Activated CD4-positive, alpha-beta T cell treated with anti-CD3 and anti-CD28 coated beads, Interleukin-2, amount 10 ng/mL, durations not matched to agents 24 days and 14 days (primary cell): ENCODE results near the gene RNF169. TPM values are rescaled to one million over a fixed set of nuclear protein-coding genes. Genes with fewer than 3 reads are reported as not detected.
A peak's percentile ranks its signal among the peaks of the same experiment; 100 is the strongest.
"Not testable (repeated sequence)": the region's sequence is repeated elsewhere in the genome, so short reads cannot be mapped to it uniquely, and the experiment has no call there.

ENCODE experiments used
- DNase-seq: peaks from one replicate; pipeline ENCODE4 v3.0.0; 2022
- H3K27ac Mint-ChIP-seq: one replicate; pipeline ENCODE4 v1.8.0; 2022; ENCODE audit warnings: mild to moderate bottlenecking, mixed read lengths
- H3K27me3 Mint-ChIP-seq: one replicate; pipeline ENCODE4 v1.8.0; 2022; ENCODE audit warnings: mixed read lengths
- H3K36me3 Mint-ChIP-seq: one replicate; pipeline ENCODE4 v1.8.0; 2022; ENCODE audit warnings: low read depth, mild to moderate bottlenecking, mixed read lengths
- H3K4me1 Mint-ChIP-seq: one replicate; pipeline ENCODE4 v1.8.0; 2021; ENCODE audit warnings: mixed read lengths
- H3K4me3 Mint-ChIP-seq: one replicate; pipeline ENCODE4 v1.8.0; 2022; ENCODE audit warnings: mild to moderate bottlenecking, moderate library complexity, mixed read lengths
- H3K9me3 Mint-ChIP-seq: one replicate; pipeline ENCODE4 v1.8.0; 2021; ENCODE audit warnings: mixed read lengths
- intact Hi-C: fragments of 100-400 bp; cut with micrococcal nuclease; formaldehyde crosslinking; loops from one replicate; pipeline ENCODE4 v1.15.1; 2023
- total RNA-seq: library from RNA; stranded (reverse); gene quantifications from 2 replicates; pipeline ENCODE4 v1.2.3, GENCODE V29; 2022

Gene RNF169
- total RNA-seq, 1 donor from 2014 or later, result 15.2 TPM

DNA sequence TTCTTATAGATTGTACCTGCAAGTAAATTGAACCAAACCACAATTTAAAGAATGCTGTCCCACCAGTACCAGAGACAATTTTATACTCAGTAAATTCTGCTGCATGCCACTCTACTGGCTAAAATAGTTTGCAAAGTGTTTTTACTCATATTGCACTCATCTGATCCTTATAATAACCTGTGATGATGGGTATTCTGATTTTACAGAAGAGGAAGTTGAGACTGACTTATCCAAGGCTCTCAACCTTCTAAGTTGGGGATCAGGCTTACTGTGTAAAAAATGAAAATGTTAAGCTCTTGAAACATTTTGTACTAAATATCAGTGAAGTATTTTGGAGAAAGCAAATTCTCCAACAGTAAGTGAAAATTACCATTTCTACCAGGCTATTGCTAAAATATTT, 37.9 kb downstream of the RNF169 start:
- DNase-seq, result no peak
- H3K27ac Mint-ChIP-seq, result no peak overlapping the region
- H3K27me3 Mint-ChIP-seq, result no peaks in the 10 kb centered on the region
- H3K9me3 Mint-ChIP-seq, result no peaks in the 10 kb centered on the region
- peaks cover 19% of the 10 kb centered on the region for H3K36me3 Mint-ChIP-seq
- H3K4me3 Mint-ChIP-seq, result no peak overlapping the region
- intact Hi-C loops, result no loop called here
- H3K4me1 Mint-ChIP-seq, result peaks cover 20% of the 10 kb centered on the region

DNA sequence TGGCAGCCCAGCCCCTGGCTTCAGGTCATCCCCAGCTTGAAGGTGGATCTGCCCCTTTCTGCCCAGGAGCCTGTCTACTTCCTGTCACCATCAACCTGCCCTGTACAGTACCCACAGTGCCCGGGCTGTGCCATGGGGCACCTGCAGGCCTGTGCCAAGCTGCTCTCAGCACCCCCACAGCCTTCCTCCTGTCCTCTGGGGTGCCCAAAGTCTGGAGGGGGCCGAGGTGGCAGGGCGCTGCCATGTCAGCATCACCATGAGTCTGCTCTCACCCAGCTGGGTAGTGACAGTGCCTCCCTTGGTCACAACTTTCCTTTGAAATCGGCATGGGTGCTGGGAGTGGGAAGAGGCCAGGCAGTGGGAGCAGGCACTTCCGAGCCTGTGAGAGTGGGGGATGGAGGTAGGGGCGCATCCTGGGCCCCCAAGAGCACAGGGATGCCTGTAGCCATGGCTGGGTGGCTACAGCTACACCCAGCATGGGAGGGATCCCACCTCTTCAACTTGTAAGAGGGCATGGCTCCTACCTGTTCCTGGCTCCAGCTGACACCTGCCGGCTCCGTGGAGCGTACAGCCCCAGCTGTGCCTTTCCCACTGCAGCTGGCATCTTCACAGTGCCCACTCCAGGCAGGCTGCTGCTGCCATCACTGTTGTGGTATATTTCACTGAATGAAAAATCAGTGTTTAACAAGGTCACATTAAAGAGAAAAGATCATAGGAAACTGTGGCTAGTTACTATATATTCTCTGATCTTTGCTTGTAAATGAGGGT, 42.9 kb downstream of the RNF169 start:
- Mint-ChIP-seq H3K36me3 (peaks cover 47% of the 10 kb centered on the region), H3K4me1 (no peaks in the 10 kb centered on the region), H3K27ac (no peak overlapping the region), H3K4me3 (no peak overlapping the region), H3K27me3 (no peaks in the 10 kb centered on the region), H3K9me3 (no peaks in the 10 kb centered on the region)
- DNase-seq, result no peak
- intact Hi-C loops, result no loop called here

DNA sequence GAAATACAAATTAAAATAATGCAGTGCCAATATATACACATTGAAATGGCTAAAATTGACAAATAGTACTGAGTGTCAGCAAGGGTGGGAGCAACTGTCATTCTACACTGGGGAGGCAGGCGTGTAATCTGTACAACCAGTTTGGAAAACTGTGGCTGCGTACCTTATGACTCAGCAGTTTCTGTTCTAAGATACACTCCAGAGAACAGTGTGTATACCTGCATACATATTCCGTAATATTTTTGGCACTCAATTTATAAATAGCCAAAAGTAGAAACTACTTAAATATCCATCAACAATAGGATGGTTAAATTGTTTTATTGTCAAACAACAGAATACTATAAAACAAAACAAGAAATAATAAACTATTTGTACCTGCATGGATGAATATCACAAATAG, 57.6 kb downstream of the RNF169 start:
- no peak for DNase-seq
- intact Hi-C loops, result no loop called here
- peaks cover 8% of the 10 kb centered on the region for H3K4me1 Mint-ChIP-seq
- H3K9me3 Mint-ChIP-seq, result no peaks in the 10 kb centered on the region
- H3K27me3 Mint-ChIP-seq, result no peaks in the 10 kb centered on the region
- H3K4me3 Mint-ChIP-seq, result no peak overlapping the region
- peaks cover 14% of the 10 kb centered on the region for H3K36me3 Mint-ChIP-seq
- no peak overlapping the region for H3K27ac Mint-ChIP-seq

DNA sequence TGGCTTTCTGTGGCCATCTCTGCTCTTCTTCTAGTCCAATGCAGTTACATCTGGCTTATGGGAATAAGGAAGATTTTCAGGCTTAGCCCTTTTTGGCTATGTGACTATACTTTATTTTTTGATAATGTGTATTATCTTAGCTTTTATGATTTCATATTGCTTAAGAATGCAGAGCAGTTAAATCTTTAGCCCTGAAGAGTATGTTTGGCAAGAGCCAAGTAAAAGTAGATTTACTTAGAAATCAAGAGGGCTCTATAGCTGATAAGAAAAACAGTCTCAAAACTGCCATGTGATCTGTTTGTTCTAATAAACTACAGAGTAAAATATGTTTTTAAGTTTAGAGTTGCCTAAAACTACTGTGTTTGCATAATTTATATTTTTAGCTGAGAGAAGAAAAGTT, 61.2 kb downstream of the RNF169 start:
- Mint-ChIP-seq H3K27me3 (no peaks in the 10 kb centered on the region), H3K4me3 (no peak overlapping the region), H3K36me3 (peaks cover 14% of the 10 kb centered on the region), H3K4me1 (peaks cover 7% of the 10 kb centered on the region), H3K27ac (no peak overlapping the region), H3K9me3 (no peaks in the 10 kb centered on the region)
- intact Hi-C loops, result no loop called here
- no peak for DNase-seq

DNA sequence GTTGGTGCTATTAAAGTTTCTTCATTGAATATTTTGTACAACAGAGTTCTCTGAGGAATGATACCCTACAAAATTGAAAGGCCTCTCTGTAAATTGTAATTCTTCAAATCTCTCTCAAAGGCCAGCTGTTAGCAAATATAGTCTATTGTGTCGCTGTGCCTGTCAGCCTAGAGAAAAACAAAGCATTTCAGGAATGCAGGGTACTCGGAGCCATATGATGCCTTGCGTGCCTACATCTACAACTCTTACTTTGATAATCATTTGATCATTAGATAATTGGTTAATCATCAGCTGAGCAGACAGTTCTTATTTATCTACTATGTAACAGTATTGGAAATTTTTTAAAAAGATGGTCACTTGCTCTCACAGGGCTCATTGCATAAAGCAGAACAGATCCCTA, 67.3 kb downstream of the RNF169 start:
- no peak for DNase-seq
- H3K27me3 Mint-ChIP-seq, result no peaks in the 10 kb centered on the region
- H3K4me3 Mint-ChIP-seq, result no peak overlapping the region
- no peak overlapping the region for H3K27ac Mint-ChIP-seq
- intact Hi-C loops, result no loop called here
- H3K9me3 Mint-ChIP-seq, result no peaks in the 10 kb centered on the region
- H3K36me3 Mint-ChIP-seq, result peaks cover 48% of the 10 kb centered on the region
- peaks cover 24% of the 10 kb centered on the region for H3K4me1 Mint-ChIP-seq

DNA sequence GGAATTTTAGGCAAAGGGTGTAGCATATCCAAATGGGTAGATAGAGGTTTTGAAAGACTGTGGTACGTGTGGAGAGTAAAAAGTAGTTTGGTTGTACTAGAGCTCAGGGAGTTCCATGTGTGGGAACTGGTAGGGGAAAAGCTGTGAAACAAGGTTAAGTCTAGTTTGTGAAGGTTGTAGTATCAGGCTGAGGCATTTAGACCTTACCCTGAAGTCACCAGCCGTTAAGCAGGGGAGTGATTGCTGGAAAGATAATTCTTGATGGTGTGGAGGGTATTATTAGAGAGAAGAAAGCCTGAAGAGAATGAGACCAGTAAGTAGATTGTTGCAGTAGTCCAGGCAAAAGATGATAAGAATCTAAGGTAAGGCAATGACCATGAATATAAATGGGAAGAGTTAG, 68.0 kb downstream of the RNF169 start:
- no peak for DNase-seq
- Mint-ChIP-seq H3K4me3 (no peak overlapping the region), H3K36me3 (peaks cover 48% of the 10 kb centered on the region), H3K9me3 (no peaks in the 10 kb centered on the region), H3K27ac (no peak overlapping the region), H3K4me1 (peaks cover 24% of the 10 kb centered on the region), H3K27me3 (no peaks in the 10 kb centered on the region)
- intact Hi-C loops, result no loop called here

DNA sequence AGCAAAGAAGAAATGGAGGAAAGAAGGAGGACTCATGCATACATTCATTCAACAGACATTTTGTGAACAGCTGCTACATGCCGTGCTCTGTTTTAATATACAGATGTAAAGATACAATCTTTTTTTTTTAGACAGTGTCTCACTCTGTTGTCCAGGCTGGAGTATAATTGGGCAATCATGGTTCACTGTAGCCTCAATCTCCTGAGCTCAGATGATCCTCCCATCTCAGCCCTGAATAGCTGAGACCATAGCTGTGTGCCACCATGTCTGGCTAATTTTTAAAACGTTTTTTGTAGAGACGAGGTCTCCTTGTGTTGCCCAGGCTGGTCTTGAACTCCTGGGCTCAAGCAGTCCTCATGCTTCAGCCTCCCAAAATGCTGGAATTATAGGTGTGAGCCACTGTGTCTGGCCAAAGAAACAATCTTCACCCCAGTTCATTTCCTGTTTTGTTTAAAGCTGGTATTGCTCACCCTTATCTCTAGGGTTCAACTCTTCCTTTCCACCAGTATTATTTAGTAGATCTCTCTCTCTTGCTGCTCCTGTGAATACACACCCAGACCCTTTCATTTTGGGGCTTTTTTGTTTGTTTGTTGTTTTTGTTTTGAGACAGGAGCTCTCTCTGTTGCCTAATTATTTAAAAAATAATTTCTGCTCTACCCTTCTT, 69.8 kb downstream of the RNF169 start:
- H3K4me1 Mint-ChIP-seq, result peaks cover 25% of the 10 kb centered on the region
- no peaks in the 10 kb centered on the region for H3K27me3 Mint-ChIP-seq
- H3K36me3 Mint-ChIP-seq, result peaks cover 55% of the 10 kb centered on the region
- DNase-seq, result peak; percentile 13
- no peaks in the 10 kb centered on the region for H3K9me3 Mint-ChIP-seq
- intact Hi-C loops, result no loop called here
- H3K4me3 Mint-ChIP-seq, result no peak overlapping the region
- H3K27ac Mint-ChIP-seq, result peak overlapping the region; percentile 17

DNA sequence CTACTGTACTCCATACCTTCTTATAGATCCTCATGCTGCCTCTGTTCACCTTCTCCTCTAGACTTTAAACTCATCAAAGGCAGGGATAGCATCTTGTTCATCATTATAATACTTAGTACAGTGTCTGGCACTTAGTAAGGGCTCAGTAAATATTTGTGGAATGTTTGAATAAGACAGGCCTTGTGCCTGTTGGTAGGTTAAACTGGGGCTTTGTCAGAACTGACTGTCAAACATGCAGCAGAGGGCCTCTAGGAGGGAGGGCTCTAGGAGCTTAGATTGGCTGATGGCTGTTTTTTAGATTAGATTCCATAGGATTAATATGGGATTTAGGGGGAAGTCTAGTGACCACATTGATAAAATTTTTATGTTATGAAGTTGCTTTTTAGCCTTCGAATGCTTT, 70.8 kb downstream of the RNF169 start:
- Mint-ChIP-seq H3K4me3 (no peak overlapping the region), H3K9me3 (peaks cover 7% of the 10 kb centered on the region), H3K36me3 (peaks cover 64% of the 10 kb centered on the region), H3K27me3 (no peaks in the 10 kb centered on the region), H3K27ac (peak overlapping the region; percentile 16), H3K4me1 (peaks cover 25% of the 10 kb centered on the region)
- no peak for DNase-seq
- intact Hi-C loops, result no loop called here

DNA sequence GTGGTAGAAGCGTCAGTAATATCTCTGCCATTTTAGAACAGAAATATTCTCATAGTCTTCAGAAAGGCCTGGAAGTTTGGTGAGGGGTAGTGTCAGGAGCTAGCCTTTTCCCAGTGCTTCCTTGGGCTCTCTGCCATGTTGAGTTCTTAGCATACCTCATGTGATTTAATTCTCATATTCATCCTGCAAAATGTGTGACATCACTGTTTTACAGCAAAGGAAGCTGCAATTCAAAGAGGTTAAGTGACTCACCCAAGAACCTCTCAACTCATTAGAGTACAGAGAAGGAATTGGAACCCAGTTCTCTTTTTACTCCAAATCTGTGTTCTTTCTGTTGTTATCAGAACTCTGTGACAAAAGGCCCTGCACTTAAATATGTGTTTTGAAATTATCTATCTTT, 72.1 kb downstream of the RNF169 start:
- Mint-ChIP-seq H3K4me3 (no peak overlapping the region), H3K9me3 (peaks cover 13% of the 10 kb centered on the region), H3K36me3 (peaks cover 76% of the 10 kb centered on the region), H3K27me3 (no peaks in the 10 kb centered on the region), H3K4me1 (peaks cover 25% of the 10 kb centered on the region), H3K27ac (no peak overlapping the region)
- intact Hi-C loops, result no loop called here
- DNase-seq, result no peak

DNA sequence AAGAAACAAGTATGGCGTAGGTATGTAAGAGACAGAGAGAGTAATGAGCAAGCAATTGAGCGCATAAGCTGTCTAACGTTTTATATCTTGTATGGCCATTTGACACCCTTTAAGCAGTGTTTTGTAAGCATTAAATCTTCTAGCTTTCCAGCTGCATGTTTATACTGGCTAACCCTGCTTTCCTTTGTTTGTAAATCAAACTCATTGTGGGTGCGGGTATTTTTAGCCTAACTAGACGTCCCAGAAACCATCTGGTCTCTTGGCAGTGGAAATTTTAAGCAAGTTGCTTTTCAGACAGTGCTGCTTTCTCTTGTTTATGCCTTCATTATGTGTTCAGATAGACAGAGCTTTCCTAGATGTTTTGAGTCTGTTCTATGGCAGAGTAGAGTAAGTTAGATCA, 73.5 kb downstream of the RNF169 start:
- no peak for DNase-seq
- Mint-ChIP-seq H3K9me3 (peaks cover 13% of the 10 kb centered on the region), H3K36me3 (peaks cover 80% of the 10 kb centered on the region), H3K4me3 (no peak overlapping the region), H3K27me3 (no peaks in the 10 kb centered on the region), H3K4me1 (peaks cover 25% of the 10 kb centered on the region), H3K27ac (no peak overlapping the region)
- intact Hi-C loops, result no loop called here

DNA sequence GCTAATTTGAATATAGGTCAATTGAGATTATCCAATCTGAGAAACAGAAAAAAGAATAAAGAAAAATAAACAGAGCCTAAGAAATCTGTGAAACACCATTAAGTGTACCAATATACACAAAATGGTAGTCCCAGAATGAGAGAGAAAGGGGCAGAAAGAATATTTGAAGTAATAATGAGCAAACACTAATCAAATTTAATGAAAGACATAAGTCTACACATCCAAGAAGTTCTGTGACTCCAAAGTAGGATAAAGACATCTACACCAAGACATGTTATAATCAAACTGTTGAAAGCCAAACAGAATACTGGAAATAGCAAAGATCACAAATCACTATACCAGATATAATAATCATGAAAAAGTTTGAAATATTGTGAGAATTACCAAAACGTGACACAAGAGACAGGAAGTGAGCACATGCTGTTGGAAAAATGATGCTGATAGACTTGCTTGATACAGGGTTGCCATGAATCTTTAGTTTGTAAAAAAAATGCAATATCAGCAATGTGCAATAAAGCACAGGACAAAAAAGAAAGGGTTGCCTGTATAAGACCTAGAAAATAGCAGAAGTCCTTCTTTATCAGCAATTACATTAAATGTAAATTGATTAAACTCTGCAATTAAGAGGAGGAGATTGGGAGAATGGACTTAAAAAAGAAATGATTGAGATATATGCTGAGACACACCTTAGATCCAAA, 75.8 kb downstream of the RNF169 start:
- intact Hi-C loops, result no loop called here
- H3K9me3 Mint-ChIP-seq, result peaks cover 28% of the 10 kb centered on the region
- H3K36me3 Mint-ChIP-seq, result peaks cover 82% of the 10 kb centered on the region
- H3K27ac Mint-ChIP-seq, result no peak overlapping the region
- no peak overlapping the region for H3K4me3 Mint-ChIP-seq
- no peaks in the 10 kb centered on the region for H3K27me3 Mint-ChIP-seq
- H3K4me1 Mint-ChIP-seq, result peaks cover 8% of the 10 kb centered on the region
- DNase-seq, result no peak

DNA sequence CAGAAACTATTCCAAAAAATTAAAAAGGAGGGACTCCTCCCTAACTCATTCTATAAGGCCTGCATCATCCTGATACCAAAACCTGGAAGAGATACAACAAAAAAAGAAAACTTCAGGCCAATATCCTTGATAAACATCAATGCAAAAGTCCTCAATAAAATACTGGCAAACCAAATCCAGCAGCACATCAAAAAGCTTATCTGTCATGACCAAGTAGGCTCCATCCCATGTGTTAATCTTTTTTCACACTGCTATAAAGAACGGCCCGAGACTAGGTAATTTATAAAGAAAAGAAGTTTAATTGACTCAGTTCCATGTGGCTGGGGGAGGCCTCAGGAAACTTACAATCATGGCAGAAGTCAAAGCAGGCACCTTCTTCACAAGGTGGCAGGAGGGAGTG, 76.9 kb downstream of the RNF169 start:
- H3K4me3 Mint-ChIP-seq, H3K27me3 Mint-ChIP-seq, H3K27ac Mint-ChIP-seq, intact Hi-C loops, DNase-seq, H3K4me1 Mint-ChIP-seq: not testable (repeated sequence)
- H3K36me3 Mint-ChIP-seq, result peaks cover 81% of the 10 kb centered on the region
- H3K9me3 Mint-ChIP-seq, result peaks cover 28% of the 10 kb centered on the region

DNA sequence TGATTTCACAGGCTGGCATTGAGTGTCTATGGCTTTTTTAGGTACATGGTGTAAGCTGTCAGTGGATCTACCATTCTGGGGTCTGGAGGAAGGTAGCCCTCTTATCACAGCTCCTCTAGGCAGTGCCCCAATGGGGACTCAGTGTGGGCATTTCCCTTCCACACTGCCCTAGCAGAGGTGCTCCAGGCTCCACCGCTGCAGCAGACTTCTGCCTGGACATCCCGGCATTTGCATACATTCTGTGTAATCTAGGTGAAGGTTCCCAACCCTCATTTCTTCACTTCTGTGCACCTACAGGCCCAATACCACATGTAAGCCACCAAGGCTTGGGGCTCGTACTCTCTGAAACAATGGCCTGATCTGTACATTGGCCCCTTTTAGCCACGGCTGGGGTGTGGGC, 78.3 kb downstream of the RNF169 start:
- H3K4me1 Mint-ChIP-seq, result peaks cover under 1% of the 10 kb centered on the region
- no peak overlapping the region for H3K4me3 Mint-ChIP-seq
- intact Hi-C loops, result no loop called here
- no peak overlapping the region for H3K27ac Mint-ChIP-seq
- peak; percentile 46 for DNase-seq
- no peaks in the 10 kb centered on the region for H3K27me3 Mint-ChIP-seq
- H3K36me3 Mint-ChIP-seq, result peaks cover 80% of the 10 kb centered on the region
- H3K9me3 Mint-ChIP-seq, result peaks cover 28% of the 10 kb centered on the region

DNA sequence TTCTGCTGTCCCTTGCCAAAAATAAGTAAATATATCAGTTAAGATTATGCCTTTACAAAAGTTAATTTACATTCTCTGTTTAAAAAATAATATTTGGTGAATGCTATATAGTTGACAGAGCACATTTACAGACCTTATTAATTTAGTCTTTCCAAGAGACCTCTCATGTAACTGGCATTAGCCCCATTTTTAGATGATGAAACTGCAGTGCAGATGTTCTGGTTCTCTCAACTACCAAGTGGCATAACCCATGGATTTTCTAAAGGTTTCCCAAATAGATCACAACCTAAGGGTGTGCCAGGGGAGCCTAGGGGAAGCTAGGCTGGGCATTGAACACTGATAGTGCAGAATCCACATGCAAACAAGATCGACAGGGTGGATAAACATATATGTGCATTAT, 88.5 kb downstream of the RNF169 start:
- H3K36me3 Mint-ChIP-seq, result peaks cover 50% of the 10 kb centered on the region
- no peaks in the 10 kb centered on the region for H3K9me3 Mint-ChIP-seq

More for the DNA sequence above, 88.5 kb downstream of the RNF169 start:
- DNase-seq, result no peak
- Mint-ChIP-seq H3K27me3 (no peaks in the 10 kb centered on the region), H3K4me3 (no peak overlapping the region), H3K4me1 (peaks cover 3% of the 10 kb centered on the region), H3K27ac (no peak overlapping the region)
- intact Hi-C loops, result no loop called here
